Measurements from ENCODE around the gene CTBP2.

GRCh38 chr10:124941823-124942222 is 218.5 kb downstream of the CTBP2 start, which contains the start of gene ZRANB1:
- TF ChIP-seq POLR2AphosphoS5 (IDR thresholded peaks at IDR 0.05), result no peak
- TF ChIP-seq CTCF (IDR thresholded peaks at IDR 0.05), result no peak
- TF ChIP-seq POLR2A (IDR thresholded peaks at IDR 0.05), result no peak

All from gastroesophageal sphincter (tissue), 3 donors.